ENCODE results near the gene PIN1. TPM values are rescaled to one million over a fixed set of nuclear protein-coding genes. Genes with fewer than 3 reads are reported as not detected.

The PIN1 gene
- total RNA-seq, 2 experiments from 2014 or later = 79.9 to 81.4 TPM

DNA sequence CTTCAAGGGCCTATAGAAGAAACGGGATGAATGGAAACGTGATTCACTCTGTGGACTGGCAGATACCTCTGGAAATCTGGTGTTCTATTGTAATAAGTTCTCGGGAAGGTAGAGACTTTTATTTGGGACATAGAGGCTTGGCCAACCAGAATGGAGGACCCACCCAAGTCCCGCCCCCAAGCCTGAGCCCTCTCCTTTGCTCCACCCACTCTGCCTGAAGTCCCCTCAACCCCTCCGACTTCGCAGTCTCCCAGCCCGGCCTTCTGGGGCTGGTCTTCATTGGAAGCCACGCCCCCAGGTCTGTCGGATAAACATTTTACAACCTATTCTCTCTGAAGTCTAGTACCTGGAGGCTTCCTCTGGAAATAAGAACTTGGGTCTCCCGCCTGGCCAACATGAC is 33.1 kb upstream of the PIN1 start:
- POLR2A ChIA-PET = no interaction called here
- no peak overlapping the region for H3K4me3 Mint-ChIP-seq

DNA sequence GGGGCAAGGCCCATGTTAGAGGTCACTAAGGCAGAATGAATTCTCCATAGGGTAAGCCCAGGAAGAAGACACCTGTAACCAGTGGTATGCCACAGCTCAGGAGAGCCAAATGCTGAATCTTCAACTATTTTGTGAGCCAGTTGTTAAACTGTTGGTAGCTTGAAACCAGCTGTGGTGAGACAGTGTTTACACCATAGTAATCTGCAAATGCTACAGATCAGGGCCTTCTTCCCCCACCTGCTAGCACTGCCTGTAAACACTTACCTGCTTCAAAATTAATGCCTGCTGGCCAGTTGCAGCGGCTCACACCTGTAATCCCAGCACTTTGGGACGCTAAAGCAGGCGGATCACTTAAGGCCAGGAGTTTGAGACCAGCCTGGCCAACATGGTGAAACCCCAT is 28.3 kb upstream of the PIN1 start:
- Mint-ChIP-seq H3K27ac (no peak overlapping the region), H3K9me3 (no peaks in the 10 kb centered on the region), H3K27me3 (no peaks in the 10 kb centered on the region), H3K4me3 (no peak overlapping the region), H3K36me3 (ENCODE audit: low read depth) (peaks cover 24% of the 10 kb centered on the region), H3K4me1 (ENCODE audit: low read depth) (peaks cover 22% of the 10 kb centered on the region)
- intact Hi-C loops (cut with micrococcal nuclease) = no loop called here
- TF ChIP-seq, protein P1, sequence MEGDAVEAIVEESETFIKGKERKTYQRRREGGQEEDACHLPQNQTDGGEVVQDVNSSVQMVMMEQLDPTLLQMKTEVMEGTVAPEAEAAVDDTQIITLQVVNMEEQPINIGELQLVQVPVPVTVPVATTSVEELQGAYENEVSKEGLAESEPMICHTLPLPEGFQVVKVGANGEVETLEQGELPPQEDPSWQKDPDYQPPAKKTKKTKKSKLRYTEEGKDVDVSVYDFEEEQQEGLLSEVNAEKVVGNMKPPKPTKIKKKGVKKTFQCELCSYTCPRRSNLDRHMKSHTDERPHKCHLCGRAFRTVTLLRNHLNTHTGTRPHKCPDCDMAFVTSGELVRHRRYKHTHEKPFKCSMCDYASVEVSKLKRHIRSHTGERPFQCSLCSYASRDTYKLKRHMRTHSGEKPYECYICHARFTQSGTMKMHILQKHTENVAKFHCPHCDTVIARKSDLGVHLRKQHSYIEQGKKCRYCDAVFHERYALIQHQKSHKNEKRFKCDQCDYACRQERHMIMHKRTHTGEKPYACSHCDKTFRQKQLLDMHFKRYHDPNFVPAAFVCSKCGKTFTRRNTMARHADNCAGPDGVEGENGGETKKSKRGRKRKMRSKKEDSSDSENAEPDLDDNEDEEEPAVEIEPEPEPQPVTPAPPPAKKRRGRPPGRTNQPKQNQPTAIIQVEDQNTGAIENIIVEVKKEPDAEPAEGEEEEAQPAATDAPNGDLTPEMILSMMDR (IDR thresholded peaks at IDR 0.05) = no peak
- DNase-seq (no peak), ATAC-seq (no peak)
- ChIA-PET POLR2A (interaction anchor here (0.9 to 1.9 kb wide), 3 partner anchors 12 to 21 kb away, joined by 3 to 6 read pairs (median 5); partner anchors contain the start of genes FBXL12 and UBL5), CTCF (interaction anchor here (0.9 to 1.5 kb wide), 2 partner anchors 11 to 220 kb away, joined by 3 to 6 read pairs; no protein-coding TSS in a partner anchor)

More for the DNA sequence above, 33.1 kb upstream of the PIN1 start:
- peaks cover 6% of the 10 kb centered on the region for H3K4me1 Mint-ChIP-seq (ENCODE audit: low read depth)
- no peaks in the 10 kb centered on the region for H3K9me3 Mint-ChIP-seq
- intact Hi-C loops (cut with micrococcal nuclease) = no loop called here
- ATAC-seq (no peak), DNase-seq (no peak)
- H3K27me3 Mint-ChIP-seq = no peaks in the 10 kb centered on the region
- TF ChIP-seq, protein P1 (IDR thresholded peaks at IDR 0.05) = no peak
- H3K27ac Mint-ChIP-seq = no peak overlapping the region
- H3K36me3 Mint-ChIP-seq (ENCODE audit: low read depth) = peaks cover 2% of the 10 kb centered on the region
- CTCF ChIA-PET = no interaction called here

DNA sequence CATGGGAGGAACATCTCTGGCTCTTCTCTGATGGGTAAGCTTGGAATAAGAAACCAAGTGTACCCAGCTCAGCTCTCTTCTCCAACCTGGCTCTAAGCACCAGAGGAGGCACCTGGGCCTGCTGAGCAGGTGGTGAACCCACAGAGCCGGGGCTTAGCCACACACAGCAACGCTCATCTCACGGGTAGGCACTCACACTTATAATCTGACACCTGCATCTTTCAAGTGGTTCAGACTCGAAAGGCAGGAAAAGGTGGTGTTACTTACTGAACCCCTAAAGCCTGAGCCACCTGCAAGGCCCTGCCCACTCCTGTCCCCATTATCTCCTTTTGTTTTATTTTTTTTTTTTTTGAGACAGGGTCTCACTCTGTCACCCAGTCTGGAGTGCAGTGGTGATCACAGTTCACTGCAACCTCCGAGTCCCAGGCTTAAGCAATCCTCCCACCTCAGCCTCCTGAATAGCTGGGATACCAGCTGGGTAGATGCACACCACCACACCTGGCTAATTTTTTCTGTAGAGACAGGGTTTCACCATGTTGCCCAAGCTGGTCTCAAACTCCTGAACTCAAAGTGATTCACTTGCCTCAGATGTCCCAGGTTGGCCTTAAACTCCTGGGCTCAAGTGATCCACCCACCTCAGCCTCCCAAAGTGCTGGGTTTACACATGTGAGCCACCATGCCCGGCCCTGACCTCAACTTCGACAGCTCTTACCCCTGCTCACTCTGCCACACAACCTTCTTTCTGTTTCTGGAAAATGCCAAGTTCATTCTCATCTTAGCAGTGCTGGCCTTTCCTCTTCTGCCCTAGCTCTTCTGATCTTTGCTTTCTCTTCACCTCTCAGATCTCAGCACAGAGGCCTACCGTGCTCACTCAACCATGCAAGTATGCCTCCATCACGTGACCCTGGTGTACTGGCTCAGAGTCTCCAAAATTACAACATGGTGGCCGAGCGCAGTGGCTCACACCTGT is 26.0 kb upstream of the PIN1 start:
- Mint-ChIP-seq H3K27me3 (no peaks in the 10 kb centered on the region), H3K4me1 (ENCODE audit: low read depth) (peaks cover 22% of the 10 kb centered on the region), H3K36me3 (ENCODE audit: low read depth) (peaks cover 29% of the 10 kb centered on the region), H3K9me3 (no peaks in the 10 kb centered on the region), H3K4me3 (no peak overlapping the region), H3K27ac (peak overlapping the region; percentile 84)
- TF ChIP-seq, protein P1 (IDR thresholded peaks at IDR 0.05) = no peak
- CTCF ChIA-PET = interaction anchor here (1.2 kb wide), 1 partner anchor 11 kb away, joined by 3 read pairs; no protein-coding TSS in a partner anchor
- ATAC-seq = peak; percentile 56
- intact Hi-C loops (cut with micrococcal nuclease) = no loop called here
- POLR2A ChIA-PET = interaction anchor here (1.4 kb wide), 1 partner anchor 9 kb away, joined by 5 read pairs; no protein-coding TSS in a partner anchor
- peak; percentile 24 for DNase-seq

DNA sequence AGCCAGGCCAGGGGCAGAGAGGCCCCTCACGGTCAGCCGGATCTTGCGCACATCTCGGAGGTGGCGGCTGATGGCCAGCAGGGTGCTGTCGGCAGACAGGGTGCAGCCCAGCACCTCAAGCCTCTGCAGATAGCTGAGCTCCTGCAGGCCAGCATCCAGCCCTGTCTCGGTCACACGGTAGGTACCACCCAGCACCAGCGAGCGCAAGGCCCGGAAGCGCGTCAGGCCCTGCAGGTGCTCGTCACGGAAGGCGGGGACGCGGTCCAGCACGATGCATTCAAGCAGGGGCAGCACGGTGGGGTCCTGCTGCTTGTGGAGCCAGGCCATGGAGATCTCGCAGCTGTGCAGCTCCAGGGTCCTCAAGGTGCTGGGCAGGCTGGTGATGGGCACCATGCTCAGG is 24.0 kb upstream of the PIN1 start:
- ATAC-seq = no peak
- Mint-ChIP-seq H3K27ac (no peak overlapping the region), H3K9me3 (no peaks in the 10 kb centered on the region), H3K4me3 (no peak overlapping the region), H3K4me1 (ENCODE audit: low read depth) (peaks cover 30% of the 10 kb centered on the region), H3K36me3 (ENCODE audit: low read depth) (peaks cover 45% of the 10 kb centered on the region), H3K27me3 (no peaks in the 10 kb centered on the region)
- intact Hi-C loops (cut with micrococcal nuclease) = no loop called here
- DNase-seq = no peak
- POLR2A ChIA-PET = no interaction called here
- CTCF ChIA-PET = no interaction called here
- TF ChIP-seq, protein P1 (IDR thresholded peaks at IDR 0.05) = no peak
